GM18951 (cell line): ENCODE data around the gene PCDHB10.
"Not testable (repeated sequence)": the region's sequence is repeated elsewhere in the genome, so short reads cannot be mapped to it uniquely, and the experiment has no call there.

Experiments
- POLR2A ChIP-seq: IDR thresholded peaks from 4 replicates; pipeline ENCODE4 v1.6.1; 2011; ENCODE audit warnings: mild to moderate bottlenecking; ENCODE audit not compliant: insufficient read length, insufficient read depth; ENCODE audit errors: extremely low read depth
- in situ Hi-C: fragments of 300-500 bp; cut with MboI; formaldehyde crosslinking; loops from one replicate; pipeline ENCODE4 v1.12.0; 2022; ENCODE audit warnings: low sequenced_read_pairs, mixed read lengths, inconsistent platforms; ENCODE audit not compliant: unreplicated experiment

The PCDHB10 gene

DNA sequence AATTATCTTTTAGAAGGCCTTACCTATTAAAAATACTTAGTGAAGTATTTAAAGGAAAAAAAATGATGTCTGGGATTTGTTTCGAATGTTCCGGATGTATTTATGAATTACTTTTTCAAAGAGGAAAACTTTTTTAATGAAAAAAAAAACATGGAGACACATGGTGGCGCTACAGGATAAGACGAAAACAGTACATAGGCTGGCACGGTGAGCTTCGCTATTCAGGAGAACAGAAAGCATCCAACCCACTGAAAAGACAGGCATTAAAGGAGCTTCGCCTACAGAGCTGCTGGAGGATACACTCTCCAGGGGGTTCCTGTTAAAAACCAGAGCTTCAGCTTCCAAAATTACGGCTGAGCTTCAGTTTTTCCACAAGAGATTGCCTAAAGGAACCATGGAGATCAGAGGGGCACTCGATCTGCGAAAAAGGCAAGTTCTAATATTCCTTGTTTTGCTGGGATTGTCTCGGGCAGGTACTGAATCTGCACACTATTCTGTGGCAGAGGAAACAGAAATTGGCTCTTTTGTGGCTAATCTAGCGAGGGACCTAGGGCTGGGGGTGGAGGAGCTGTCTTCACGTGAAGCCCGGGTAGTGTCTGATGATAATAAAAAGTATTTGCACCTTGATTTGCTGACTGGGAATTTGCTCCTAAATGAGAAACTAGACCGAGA lies 31.1 kb downstream of the PCDHB10 start, which contains the start of gene PCDHB14:
Gene PCDHB14 (plus strand): TSS at position 232 of the 672 bp plus-strand sequence. CDS start 163 bp downstream, at position 395.
- in situ Hi-C loops: no loop called here
- no peak for TF ChIP-seq POLR2A

DNA sequence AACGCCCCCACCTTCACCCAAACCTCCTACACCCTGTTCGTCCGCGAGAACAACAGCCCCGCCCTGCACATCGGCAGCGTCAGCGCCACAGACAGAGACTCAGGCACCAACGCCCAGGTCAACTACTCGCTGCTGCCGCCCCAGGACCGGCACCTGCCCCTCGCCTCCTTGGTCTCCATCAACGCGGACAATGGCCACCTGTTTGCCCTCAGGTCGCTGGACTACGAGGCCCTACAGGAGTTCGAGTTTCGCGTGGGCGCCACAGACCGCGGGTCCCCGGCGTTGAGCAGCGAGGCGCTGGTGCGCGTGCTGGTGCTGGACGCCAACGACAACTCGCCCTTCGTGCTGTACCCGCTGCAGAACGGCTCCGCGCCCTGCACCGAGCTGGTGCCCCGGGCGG lies 32.7 kb downstream of the PCDHB10 start:
- in situ Hi-C loops: not testable (repeated sequence)

DNA sequence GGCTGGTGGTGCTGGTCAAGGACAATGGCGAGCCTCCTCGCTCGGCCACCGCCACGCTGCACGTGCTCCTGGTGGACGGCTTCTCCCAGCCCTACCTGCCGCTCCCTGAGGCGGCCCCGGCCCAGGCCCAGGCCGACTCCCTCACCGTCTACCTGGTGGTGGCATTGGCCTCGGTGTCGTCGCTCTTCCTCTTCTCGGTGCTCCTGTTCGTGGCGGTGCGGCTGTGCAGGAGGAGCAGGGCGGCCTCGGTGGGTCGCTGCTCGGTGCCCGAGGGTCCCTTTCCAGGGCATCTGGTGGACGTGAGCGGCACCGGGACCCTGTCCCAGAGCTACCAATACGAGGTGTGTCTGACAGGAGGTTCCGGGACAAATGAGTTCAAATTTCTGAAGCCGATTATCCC lies 33.3 kb downstream of the PCDHB10 start:
- in situ Hi-C loops: not testable (repeated sequence)

DNA sequence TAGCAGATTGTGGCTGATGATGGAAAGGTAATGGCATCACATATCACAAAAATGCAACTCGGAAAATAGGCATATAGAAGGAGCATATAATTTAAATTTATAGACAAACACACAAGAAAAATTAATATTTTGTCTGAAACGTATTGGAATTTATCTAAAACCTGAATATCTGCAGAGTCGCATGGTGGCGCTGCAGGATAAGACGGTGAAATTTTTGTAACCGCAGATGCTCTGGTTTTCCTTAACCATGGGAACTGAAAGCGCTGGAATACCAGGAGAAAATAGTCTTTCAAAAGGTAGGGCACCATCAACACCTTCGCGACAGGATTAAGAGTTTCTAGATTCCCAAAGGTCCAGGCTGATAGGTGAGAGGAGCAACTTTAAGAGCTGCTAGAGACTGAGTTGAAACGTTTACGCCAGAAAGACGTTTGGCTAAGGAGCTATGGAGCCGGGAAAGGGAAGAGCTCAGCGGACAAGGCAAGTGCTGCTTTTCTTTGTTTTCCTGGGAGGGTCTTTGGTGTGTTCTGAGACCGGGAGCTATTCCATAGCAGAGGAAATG lies 42.0 kb downstream of the PCDHB10 start:
- in situ Hi-C loops: no loop called here
- TF ChIP-seq POLR2A: no peak

DNA sequence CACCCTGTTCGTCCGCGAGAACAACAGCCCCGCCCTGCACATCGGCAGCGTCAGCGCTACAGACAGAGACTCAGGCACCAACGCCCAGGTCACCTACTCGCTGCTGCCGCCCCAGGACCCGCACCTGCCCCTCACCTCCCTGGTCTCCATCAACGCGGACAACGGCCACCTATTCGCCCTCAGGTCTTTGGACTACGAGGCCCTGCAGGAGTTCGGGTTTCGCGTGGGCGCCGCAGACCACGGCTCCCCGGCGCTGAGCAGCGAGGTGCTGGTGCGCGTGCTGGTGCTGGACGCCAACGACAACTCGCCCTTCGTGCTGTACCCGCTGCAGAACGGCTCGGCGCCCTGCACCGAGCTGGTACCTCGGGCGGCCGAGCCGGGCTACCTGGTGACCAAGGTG lies 43.8 kb downstream of the PCDHB10 start:
- in situ Hi-C loops: not testable (repeated sequence)

DNA sequence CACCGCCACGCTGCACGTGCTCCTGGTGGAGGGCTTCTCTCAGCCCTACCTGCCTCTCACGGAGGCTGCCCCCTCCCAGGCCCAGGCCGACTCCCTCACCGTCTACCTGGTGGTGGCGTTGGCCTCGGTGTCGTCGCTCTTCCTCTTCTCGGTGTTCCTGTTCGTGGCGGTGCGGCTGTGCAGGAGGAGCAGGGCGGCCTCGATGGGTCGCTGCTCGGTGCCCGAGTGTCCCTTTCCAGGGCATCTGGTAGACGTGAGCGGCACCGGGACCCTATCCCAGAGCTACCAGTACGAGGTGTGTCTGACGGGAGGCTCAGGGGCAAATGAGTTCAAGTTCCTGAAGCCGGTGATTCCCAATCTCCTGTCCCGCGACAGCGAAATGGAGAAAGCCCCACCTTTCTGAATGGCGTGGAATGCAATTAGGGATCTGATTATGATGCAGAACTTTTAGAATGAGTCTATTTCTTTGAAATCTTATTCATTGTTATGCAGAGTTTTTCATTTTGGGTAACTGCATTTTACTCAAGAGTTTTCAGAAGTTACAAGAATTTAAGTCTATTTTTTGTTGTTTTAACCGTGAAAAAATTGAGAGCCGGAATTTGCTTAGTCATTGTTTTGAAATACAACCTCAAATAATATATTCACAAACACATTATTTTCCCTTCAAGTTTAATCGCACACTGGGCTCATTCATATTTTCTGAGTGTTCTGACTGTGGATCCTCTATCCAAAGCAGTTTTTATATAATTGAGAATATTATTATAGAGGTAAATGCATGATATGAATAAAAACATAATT lies 44.6 kb downstream of the PCDHB10 start:
- TF ChIP-seq POLR2A: no peak
- in situ Hi-C loops: no loop called here

DNA sequence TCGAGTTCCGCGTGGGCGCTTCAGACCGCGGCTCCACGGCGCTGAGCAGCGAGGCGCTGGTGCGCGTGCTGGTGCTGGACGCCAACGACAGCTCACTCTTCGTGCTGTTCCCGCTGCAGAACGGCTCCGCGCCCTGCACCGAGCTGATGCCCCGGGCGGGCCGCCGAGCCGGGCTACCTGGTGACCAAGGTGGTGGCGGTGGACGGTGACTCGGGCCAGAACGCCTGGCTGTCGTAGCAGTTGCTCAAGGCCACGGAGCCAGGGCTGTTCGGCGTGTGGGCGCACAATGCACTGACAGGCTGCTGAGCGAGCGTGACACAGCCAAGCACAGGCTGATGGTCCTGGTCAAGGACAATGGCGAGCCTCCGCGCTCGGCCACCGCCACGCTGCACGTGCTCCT lies 49.3 kb downstream of the PCDHB10 start:
- in situ Hi-C loops: no loop called here
- no peak for TF ChIP-seq POLR2A
